ENCODE data around the gene MAN1A2. TPM values are rescaled to one million over a fixed set of nuclear protein-coding genes. Genes with fewer than 3 reads are reported as not detected.

Gene MAN1A2
- total RNA-seq, 1 experiment from 2014 or later, result 74.2 TPM

- Histone ChIP-seq H3K4me1 (peaks cover 8% of the 10 kb centered on the region), H3K36me3 (no peaks in the 10 kb centered on the region), H3K4me3 (peak overlapping the region; percentile 73), H3K27ac (no peak overlapping the region), H3K27me3 (no peaks in the 10 kb centered on the region), H3K9me3 (replicated peaks) (no peaks in the 10 kb centered on the region)
- no peak for DNase-seq
Observed at GRCh38 chr1:117370509-117370908, 3.3 kb downstream of the MAN1A2 start.

DNA sequence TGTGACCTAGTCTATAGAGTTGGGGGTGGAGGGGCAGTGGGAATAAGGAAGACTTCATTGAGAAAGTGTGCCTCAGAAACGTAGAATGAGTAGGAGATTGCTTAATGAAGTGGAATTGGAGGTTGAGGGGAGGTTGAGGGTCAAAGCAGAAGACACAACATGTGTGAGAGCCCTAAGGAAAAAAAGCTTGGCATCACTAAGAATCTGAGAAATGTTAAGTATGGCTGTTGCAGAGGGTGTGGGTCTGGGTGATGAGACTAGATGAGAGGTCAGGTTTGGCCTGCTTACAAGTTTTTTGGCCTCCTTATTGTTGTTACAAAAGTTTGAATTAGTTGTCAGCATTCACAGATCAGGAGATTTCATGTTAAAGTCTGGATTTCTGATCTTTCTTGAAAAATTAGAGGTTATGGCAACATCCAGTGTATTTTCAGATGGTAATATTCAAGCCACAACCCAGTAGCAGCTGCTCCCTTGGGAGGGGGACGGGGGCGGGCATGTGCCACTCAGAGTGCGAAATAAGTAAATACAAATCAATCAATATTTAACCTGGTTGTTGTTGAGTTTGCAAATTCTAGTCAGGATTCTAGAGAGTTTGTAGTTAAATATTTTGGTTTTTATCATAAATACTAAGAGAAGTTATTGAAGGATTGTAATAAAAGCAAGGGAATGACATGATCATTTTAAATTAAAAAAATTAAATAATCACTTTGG lies 4.3 kb downstream of the MAN1A2 start:
- no peak overlapping the region for H3K27ac ChIP-seq
- no peak overlapping the region; the same call in 1 of the 2 replicates for H3K4me3 ChIP-seq

GRCh38 chr1:117372863-117373412 lies 5.7 kb downstream of the MAN1A2 start:
- Histone ChIP-seq H3K4me3 (no peak overlapping the region), H3K9me3 (replicated peaks) (no peaks in the 10 kb centered on the region), H3K36me3 (no peaks in the 10 kb centered on the region), H3K4me1 (peaks cover 4% of the 10 kb centered on the region; the same call in 1 of the 2 replicates), H3K27ac (no peak overlapping the region), H3K27me3 (no peaks in the 10 kb centered on the region)
- no peak for DNase-seq

More for the DNA sequence above, 4.3 kb downstream of the MAN1A2 start:
- Histone ChIP-seq H3K9me3 (replicated peaks) (no peaks in the 10 kb centered on the region), H3K27me3 (no peaks in the 10 kb centered on the region), H3K4me1 (peaks cover 4% of the 10 kb centered on the region; the same call in 1 of the 2 replicates), H3K36me3 (no peaks in the 10 kb centered on the region)
- no peak for DNase-seq

- Histone ChIP-seq H3K27ac (no peak overlapping the region), H3K4me3 (no peak overlapping the region), H3K9me3 (replicated peaks) (no peaks in the 10 kb centered on the region), H3K4me1 (peaks cover 4% of the 10 kb centered on the region; the same call in 1 of the 2 replicates), H3K27me3 (no peaks in the 10 kb centered on the region), H3K36me3 (no peaks in the 10 kb centered on the region)
- DNase-seq, result no peak
Observed at GRCh38 chr1:117373932-117374331, 6.7 kb downstream of the MAN1A2 start.

DNA sequence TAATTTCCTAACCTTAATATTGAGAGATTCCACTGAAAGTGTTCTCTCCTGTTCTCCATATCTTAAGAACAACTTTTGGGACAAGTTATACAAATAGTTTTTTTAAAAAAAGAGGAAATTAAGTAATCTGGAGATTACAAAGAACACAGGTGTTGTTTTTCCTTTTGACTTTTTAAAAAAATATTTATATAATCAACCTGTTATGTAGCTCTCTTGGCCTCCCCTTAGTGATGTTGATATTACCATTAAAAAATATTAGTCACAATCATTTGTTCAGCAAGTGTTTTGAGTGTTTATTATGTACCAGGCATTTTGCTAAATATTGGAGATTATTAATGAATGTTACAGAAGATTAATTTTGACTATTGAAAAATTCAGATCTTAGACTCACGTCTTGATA lies 8.1 kb downstream of the MAN1A2 start:
- no peak overlapping the region for H3K4me3 ChIP-seq
- no peaks in the 10 kb centered on the region for H3K9me3 ChIP-seq (replicated peaks)
- no peak for DNase-seq

GRCh38 chr1:117387060-117387633 lies 19.9 kb downstream of the MAN1A2 start:
- no peak overlapping the region for H3K27ac ChIP-seq

More for the DNA sequence above, 8.1 kb downstream of the MAN1A2 start:
- Histone ChIP-seq H3K27me3 (no peaks in the 10 kb centered on the region), H3K36me3 (no peaks in the 10 kb centered on the region), H3K4me1 (peaks cover 4% of the 10 kb centered on the region; the same call in 1 of the 2 replicates), H3K27ac (no peak overlapping the region)

GRCh38 chr1:117388328-117388727 lies 21.1 kb downstream of the MAN1A2 start:
- no peaks in the 10 kb centered on the region for H3K4me1 ChIP-seq
- peaks cover 8% of the 10 kb centered on the region for H3K9me3 ChIP-seq (replicated peaks)
- H3K4me3 ChIP-seq, result no peak overlapping the region
- no peaks in the 10 kb centered on the region; the same call in 1 of the 2 replicates for H3K36me3 ChIP-seq
- no peak for DNase-seq
- H3K27ac ChIP-seq, result no peak overlapping the region
- no peaks in the 10 kb centered on the region for H3K27me3 ChIP-seq

More at GRCh38 chr1:117387060-117387633, 19.9 kb downstream of the MAN1A2 start:
- Histone ChIP-seq H3K9me3 (replicated peaks) (peaks cover 11% of the 10 kb centered on the region), H3K4me1 (no peaks in the 10 kb centered on the region), H3K4me3 (no peak overlapping the region), H3K27me3 (no peaks in the 10 kb centered on the region), H3K36me3 (peaks cover 2% of the 10 kb centered on the region; the same call in 1 of the 2 replicates)
- no peak for DNase-seq

DNA sequence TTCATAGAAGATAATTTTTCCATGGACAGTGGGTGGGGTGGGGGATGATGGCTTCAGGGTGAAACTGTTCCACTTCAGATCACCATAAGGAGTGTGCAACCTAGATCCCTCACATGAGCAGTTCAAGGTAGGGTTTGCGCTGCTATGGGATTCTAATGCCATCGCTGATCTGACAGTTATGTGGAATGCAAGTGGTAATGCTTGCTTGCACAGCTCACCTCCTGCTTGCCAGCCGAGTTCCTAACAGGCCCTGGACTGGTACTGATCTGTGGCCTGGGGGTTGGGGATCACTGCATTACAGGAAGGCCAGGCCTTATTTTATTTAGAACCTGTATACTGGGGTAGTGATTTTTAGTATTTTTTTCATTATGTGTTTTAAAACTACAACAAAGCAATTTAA lies 22.0 kb downstream of the MAN1A2 start:
- Histone ChIP-seq H3K36me3 (no peaks in the 10 kb centered on the region), H3K27ac (no peak overlapping the region), H3K4me1 (no peaks in the 10 kb centered on the region), H3K27me3 (no peaks in the 10 kb centered on the region), H3K9me3 (replicated peaks) (peaks cover 2% of the 10 kb centered on the region), H3K4me3 (no peak overlapping the region)
- DNase-seq, result no peak

GRCh38 chr1:117389779-117390178 lies 22.5 kb downstream of the MAN1A2 start:
- Histone ChIP-seq H3K4me3 (no peak overlapping the region), H3K27ac (no peak overlapping the region), H3K36me3 (no peaks in the 10 kb centered on the region), H3K9me3 (replicated peaks) (no peaks in the 10 kb centered on the region), H3K4me1 (no peaks in the 10 kb centered on the region), H3K27me3 (no peaks in the 10 kb centered on the region)
- DNase-seq, result no peak

GRCh38 chr1:117392771-117393170 lies 25.5 kb downstream of the MAN1A2 start:
- Histone ChIP-seq H3K27ac (no peak overlapping the region), H3K27me3 (no peaks in the 10 kb centered on the region), H3K36me3 (no peaks in the 10 kb centered on the region), H3K4me1 (no peaks in the 10 kb centered on the region), H3K4me3 (no peak overlapping the region), H3K9me3 (replicated peaks) (no peaks in the 10 kb centered on the region)
- DNase-seq, result no peak

GRCh38 chr1:117396074-117396473 lies 28.8 kb downstream of the MAN1A2 start:
- Histone ChIP-seq H3K27ac (no peak overlapping the region), H3K36me3 (no peaks in the 10 kb centered on the region), H3K4me3 (no peak overlapping the region), H3K4me1 (no peaks in the 10 kb centered on the region), H3K27me3 (no peaks in the 10 kb centered on the region), H3K9me3 (replicated peaks) (no peaks in the 10 kb centered on the region)
- DNase-seq, result no peak

DNA sequence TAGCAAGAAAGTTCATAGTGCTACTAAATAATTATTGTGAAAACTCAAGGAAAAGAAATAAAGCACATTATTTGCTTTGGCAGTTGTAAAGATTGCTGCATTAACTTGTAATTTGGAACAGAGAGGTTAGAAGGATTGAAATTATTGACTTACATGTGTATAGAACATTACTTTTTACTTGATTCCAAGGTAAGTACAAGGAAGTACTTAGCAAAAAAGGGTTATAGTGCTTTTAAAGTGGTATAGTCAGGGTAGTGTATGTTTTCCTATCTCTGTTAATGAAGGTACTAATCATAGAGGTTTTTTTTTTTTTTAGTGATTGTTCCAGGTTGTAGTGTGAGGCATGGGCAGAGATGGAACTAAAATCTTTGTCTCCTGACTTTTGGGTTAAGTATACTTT lies 29.4 kb downstream of the MAN1A2 start:
- Histone ChIP-seq H3K9me3 (replicated peaks) (no peaks in the 10 kb centered on the region), H3K27ac (no peak overlapping the region), H3K36me3 (no peaks in the 10 kb centered on the region), H3K4me3 (no peak overlapping the region), H3K27me3 (no peaks in the 10 kb centered on the region), H3K4me1 (no peaks in the 10 kb centered on the region)
- DNase-seq, result no peak

DNA sequence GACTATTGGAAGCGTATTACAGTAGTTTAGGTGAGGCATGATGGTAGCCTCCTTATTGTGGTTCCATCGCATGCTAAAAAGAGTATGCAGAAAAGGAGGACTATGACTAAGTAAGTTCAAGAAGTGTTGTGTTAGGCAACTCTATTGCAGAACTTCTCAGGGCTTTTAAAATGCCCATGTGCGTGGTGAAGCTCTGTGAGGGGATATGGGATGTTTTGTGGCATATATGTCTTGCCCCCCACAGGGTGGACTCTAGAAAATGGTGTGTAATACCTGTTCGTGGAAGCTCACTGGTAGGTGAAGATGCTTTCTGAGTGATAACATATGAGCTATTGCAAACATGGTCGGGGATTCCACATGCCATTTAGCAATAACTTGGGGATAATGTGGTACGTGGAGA lies 31.7 kb downstream of the MAN1A2 start:
- H3K36me3 ChIP-seq, result peaks cover 20% of the 10 kb centered on the region
- H3K9me3 ChIP-seq (replicated peaks), result 0 out of 2 replicates have a peak, but pooled peaks cover 6% of the 10 kb centered on the region
- no peak overlapping the region for H3K4me3 ChIP-seq
- H3K27ac ChIP-seq, result no peak overlapping the region
- DNase-seq, result no peak
- H3K27me3 ChIP-seq, result no peaks in the 10 kb centered on the region
- H3K4me1 ChIP-seq, result no peaks in the 10 kb centered on the region

- Histone ChIP-seq H3K4me1 (no peaks in the 10 kb centered on the region), H3K9me3 (replicated peaks) (0 out of 2 replicates have a peak, but pooled peaks cover 10% of the 10 kb centered on the region), H3K27me3 (no peaks in the 10 kb centered on the region), H3K4me3 (no peak overlapping the region), H3K27ac (no peak overlapping the region), H3K36me3 (peaks cover 42% of the 10 kb centered on the region)
- DNase-seq, result no peak
Observed at GRCh38 chr1:117401761-117402160, 34.5 kb downstream of the MAN1A2 start.

- no peaks in the 10 kb centered on the region for H3K27me3 ChIP-seq
- no peak for DNase-seq
- 0 out of 2 replicates have a peak, but pooled peaks cover 10% of the 10 kb centered on the region for H3K9me3 ChIP-seq (replicated peaks)
- peaks cover 48% of the 10 kb centered on the region for H3K36me3 ChIP-seq
- no peak overlapping the region for H3K27ac ChIP-seq
- H3K4me1 ChIP-seq, result no peaks in the 10 kb centered on the region
- no peak overlapping the region for H3K4me3 ChIP-seq
Observed at GRCh38 chr1:117403597-117403996, 36.3 kb downstream of the MAN1A2 start.
